Thyroid gland (tissue), 4 donors: ENCODE data around the gene ESR1.

ENCODE experiments used
- POLR2A ChIP-seq, 2 donors: fragments of 450-650 bp; IDR thresholded peaks; one replicate each; pipeline ENCODE4 v1.6.1; 2017; ENCODE audit warnings: antibody characterized with exemption in 2 of 2, mild to moderate bottlenecking in 2 of 2, moderate library complexity in 1 of 2
- TF ChIP-seq, protein P1 (sequence below), 6 experiments: fragments of 200-600 bp in 3 of 6; fragments of 450-650 bp in 3 of 6; sonication (generic) in 3 of 6; IDR thresholded peaks; one replicate each; pipeline ENCODE4 v1.5.1; 2016 to 2019; ENCODE audit warnings: antibody characterized with exemption in 6 of 6, mild to moderate bottlenecking in 2 of 6, inconsistent platforms in 1 of 6, moderate library complexity in 1 of 6

DNA sequence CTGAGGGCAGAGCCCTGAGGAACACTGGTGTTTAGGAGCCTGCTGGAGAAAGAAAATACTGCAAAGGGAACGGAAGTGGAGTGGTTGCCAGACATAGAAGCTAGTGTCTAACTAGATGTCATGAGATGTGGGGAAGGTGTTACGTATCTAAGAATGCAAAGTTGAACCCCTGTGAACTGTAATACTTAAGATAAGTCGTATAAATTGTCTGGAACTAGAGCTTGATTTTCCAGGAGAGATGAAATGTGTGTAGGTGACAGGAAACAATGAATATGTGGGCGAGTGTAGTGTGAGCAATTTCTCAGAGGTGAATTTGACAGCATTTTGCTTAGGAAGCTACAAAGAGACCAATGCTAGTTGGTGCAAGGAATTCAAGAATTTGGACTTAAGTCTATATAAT is 27.9 kb downstream of the ESR1 start:
- TF ChIP-seq, protein P1, sequence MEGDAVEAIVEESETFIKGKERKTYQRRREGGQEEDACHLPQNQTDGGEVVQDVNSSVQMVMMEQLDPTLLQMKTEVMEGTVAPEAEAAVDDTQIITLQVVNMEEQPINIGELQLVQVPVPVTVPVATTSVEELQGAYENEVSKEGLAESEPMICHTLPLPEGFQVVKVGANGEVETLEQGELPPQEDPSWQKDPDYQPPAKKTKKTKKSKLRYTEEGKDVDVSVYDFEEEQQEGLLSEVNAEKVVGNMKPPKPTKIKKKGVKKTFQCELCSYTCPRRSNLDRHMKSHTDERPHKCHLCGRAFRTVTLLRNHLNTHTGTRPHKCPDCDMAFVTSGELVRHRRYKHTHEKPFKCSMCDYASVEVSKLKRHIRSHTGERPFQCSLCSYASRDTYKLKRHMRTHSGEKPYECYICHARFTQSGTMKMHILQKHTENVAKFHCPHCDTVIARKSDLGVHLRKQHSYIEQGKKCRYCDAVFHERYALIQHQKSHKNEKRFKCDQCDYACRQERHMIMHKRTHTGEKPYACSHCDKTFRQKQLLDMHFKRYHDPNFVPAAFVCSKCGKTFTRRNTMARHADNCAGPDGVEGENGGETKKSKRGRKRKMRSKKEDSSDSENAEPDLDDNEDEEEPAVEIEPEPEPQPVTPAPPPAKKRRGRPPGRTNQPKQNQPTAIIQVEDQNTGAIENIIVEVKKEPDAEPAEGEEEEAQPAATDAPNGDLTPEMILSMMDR (IDR thresholded peaks at IDR 0.05), result no peak
- no peak for TF ChIP-seq POLR2A (IDR thresholded peaks at IDR 0.05)
